Measurements from ENCODE around the gene HLA-B.

- TF ChIP-seq CTCF (IDR thresholded peaks at IDR 0.05; ENCODE audit: low read depth, low read length, missing input control) (no peak), NR2F2 (IDR thresholded peaks at IDR 0.05) (no peak), EGR1 (IDR thresholded peaks at IDR 0.05; ENCODE audit: low read depth in 2 of 2) (no peak), MAX (IDR thresholded peaks at IDR 0.05) (peak; percentile 30), FOXA1 (IDR thresholded peaks at IDR 0.05) (no peak), RXRA (IDR thresholded peaks at IDR 0.05) (peak in 1 of 2 donors; percentile 8), JUND (IDR thresholded peaks at IDR 0.05) (no peak), TAF1 (conservative IDR thresholded peaks at IDR 0.05) (no peak), YY1 (IDR thresholded peaks at IDR 0.05) (peak; percentile 93), GABPA (IDR thresholded peaks at IDR 0.05 in 1 of 2, conservative IDR thresholded peaks at IDR 0.05 in 1 of 2) (no peak)
- TF ChIP-seq, protein P1, sequence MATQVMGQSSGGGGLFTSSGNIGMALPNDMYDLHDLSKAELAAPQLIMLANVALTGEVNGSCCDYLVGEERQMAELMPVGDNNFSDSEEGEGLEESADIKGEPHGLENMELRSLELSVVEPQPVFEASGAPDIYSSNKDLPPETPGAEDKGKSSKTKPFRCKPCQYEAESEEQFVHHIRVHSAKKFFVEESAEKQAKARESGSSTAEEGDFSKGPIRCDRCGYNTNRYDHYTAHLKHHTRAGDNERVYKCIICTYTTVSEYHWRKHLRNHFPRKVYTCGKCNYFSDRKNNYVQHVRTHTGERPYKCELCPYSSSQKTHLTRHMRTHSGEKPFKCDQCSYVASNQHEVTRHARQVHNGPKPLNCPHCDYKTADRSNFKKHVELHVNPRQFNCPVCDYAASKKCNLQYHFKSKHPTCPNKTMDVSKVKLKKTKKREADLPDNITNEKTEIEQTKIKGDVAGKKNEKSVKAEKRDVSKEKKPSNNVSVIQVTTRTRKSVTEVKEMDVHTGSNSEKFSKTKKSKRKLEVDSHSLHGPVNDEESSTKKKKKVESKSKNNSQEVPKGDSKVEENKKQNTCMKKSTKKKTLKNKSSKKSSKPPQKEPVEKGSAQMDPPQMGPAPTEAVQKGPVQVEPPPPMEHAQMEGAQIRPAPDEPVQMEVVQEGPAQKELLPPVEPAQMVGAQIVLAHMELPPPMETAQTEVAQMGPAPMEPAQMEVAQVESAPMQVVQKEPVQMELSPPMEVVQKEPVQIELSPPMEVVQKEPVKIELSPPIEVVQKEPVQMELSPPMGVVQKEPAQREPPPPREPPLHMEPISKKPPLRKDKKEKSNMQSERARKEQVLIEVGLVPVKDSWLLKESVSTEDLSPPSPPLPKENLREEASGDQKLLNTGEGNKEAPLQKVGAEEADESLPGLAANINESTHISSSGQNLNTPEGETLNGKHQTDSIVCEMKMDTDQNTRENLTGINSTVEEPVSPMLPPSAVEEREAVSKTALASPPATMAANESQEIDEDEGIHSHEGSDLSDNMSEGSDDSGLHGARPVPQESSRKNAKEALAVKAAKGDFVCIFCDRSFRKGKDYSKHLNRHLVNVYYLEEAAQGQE (IDR thresholded peaks at IDR 0.05) = peak; percentile 58
Observed at GRCh38 chr6:31403283-31404060, 46.5 kb upstream of the HLA-B start, which contains the start of gene MICA.

Data from liver (tissue), 3 donors.